Activated CD4-positive, alpha-beta T cell treated with anti-CD3 and anti-CD28 coated beads, Interleukin-2, amount 50 U/mL, for 4 hours (primary cell): ENCODE measurements around the gene RSRC2.
"Not testable (repeated sequence)": the region's sequence is repeated elsewhere in the genome, so short reads cannot be mapped to it uniquely, and the experiment has no call there.

Experiments
- DNase-seq, 2 experiments: peaks; one replicate each; pipeline ENCODE4 v3.0.0-alpha.2; 2020

RSRC2 gene

DNA sequence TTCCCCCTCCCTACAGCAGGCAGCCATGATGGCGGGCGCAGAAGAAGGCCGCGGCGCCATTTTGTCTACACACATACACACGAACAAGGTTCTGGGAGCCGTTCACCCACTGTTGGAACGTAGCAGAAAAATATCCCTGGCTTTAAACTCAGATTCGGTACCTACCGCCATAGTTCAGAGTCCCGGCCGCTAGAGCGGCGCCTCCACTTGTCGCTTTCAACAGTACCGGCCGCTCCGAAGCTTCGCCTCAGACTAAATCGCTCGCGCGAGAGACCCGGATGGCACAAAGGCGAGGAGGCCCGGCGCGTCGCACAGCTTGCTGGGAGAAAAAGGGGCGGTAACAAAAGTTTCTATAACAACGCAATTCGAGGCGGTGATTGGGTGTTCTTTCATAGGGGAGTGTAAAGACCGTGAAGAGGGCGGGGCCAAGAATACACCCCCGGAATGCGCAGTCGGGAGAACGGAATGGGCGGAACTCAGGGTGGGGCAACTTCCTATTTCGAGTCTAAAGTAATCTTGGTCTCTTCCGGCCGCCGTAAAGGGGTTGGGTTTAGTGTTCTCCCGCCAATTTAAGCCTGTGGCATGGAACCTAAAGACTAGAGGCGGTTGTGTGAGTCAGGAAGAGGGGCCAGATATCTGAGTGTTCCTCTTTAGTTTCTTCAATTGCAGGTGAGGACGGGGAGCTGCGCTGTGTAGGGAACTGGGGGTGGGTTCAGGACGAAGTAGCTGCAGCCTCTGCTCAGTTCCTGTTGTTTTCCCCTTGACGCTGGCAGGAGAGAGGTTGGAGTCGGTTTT is at the start of gene RSRC2, which contains the start of gene KNTC1:
Gene RSRC2 (minus strand): TSS at position 254 of the 795 bp plus-strand sequence. CDS start 83 bp downstream, at position 171.
Gene KNTC1 (plus strand): TSS at position 567 of the 795 bp plus-strand sequence. CDS start 2,815 bp downstream, outside the sequence.
- DNase-seq, result peak; percentile 97 to 98

- no peak for DNase-seq
Observed at GRCh38 chr12:122571821-122572220, 45.1 kb upstream of the RSRC2 start.

- not testable (repeated sequence) for DNase-seq
Observed at GRCh38 chr12:122570006-122570405, 43.3 kb upstream of the RSRC2 start.

- DNase-seq, result no peak
Observed at GRCh38 chr12:122569288-122569687, 42.6 kb upstream of the RSRC2 start.

GRCh38 chr12:122566816-122567215 is 40.1 kb upstream of the RSRC2 start:
- not testable (repeated sequence) for DNase-seq

GRCh38 chr12:122563361-122563760 is 36.6 kb upstream of the RSRC2 start:
- DNase-seq, result no peak

- DNase-seq, result no peak
Observed at GRCh38 chr12:122560138-122560537, 33.4 kb upstream of the RSRC2 start.

DNA sequence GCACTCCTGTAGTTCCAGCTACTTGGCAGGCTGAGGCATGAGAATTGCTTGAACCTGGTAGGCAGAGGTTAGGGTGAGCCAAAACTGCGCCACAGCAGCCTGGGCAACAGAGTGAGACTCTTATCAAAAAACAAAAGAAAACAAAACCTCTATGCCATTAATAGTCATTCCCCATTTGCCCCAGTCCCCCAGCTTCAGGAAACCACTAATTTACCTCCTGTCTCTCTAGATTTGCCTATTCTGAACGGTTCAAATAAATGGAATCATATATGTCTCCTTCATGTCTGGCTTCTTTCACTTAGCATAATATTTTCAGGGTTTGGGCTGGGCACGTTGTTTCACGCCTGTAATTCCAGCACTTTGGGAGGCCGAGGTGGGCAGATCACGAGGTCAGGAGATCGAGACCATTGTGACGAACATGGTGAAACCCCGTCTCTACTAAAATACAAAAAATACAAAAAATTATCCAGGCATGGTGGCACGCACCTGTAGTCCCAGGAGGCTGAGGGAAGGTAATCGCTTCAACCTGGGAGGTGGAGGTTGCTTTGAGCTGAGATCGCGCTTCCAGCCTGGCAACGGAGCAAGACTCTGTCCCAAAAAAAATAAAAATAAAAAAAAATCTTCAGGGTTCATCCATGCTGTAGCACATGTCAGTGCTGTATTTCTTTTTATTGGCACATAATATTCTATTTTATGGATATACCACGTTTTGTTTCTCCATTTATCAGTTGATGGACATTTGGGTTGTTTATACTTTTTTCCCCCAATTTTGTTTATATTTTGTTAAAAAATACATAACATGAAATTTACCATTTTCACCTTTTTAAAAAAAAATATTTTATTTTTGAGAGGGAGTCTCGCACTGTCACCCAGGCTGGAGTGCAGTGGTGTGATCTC is 32.3 kb upstream of the RSRC2 start:
- no peak for DNase-seq

- no peak for DNase-seq
Observed at GRCh38 chr12:122547330-122547729, 20.6 kb upstream of the RSRC2 start.

DNA sequence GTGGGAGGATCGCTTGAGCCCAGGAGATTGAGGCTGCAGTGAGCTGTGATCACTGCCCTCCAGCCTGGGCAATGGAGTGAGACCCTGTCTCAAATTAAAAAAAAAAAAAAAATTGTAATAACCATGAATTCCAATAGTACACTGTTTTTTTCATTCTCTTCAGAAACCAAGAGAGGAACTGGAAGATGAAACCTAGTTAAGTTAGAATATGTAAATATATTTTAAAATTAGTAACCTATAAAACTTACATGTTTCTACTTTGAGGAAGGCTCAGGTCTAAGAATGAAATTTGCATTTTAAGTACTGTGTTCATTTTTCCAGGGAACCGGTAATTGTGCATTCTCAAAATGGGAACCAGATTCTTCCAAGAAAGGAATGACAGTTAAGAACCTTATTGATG is 19.1 kb upstream of the RSRC2 start:
- DNase-seq, result no peak

- DNase-seq, result no peak
Observed at GRCh38 chr12:122544537-122544936, 17.8 kb upstream of the RSRC2 start.

DNA sequence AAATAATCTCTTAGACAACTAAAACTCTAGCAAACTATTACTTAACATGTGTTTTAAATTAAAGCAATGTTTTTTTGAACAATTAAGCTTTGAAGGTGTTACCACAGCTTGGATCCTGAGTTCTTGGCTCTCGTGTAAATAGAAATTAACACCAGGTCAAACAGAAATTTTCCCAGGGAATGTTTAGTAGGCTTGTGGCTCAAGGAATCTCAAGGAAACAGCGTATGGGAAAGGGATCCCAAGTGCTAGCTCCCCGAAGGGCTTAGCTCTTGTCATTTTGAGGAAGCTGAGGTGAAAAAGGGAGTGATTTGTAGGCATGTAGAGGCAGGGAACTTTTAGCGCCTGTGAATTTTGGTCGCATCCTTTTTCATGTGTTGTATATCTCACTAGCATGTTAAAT is 11.8 kb upstream of the RSRC2 start:
- DNase-seq, result no peak

- no peak for DNase-seq
Observed at GRCh38 chr12:122537021-122537420, 10.3 kb upstream of the RSRC2 start.

DNA sequence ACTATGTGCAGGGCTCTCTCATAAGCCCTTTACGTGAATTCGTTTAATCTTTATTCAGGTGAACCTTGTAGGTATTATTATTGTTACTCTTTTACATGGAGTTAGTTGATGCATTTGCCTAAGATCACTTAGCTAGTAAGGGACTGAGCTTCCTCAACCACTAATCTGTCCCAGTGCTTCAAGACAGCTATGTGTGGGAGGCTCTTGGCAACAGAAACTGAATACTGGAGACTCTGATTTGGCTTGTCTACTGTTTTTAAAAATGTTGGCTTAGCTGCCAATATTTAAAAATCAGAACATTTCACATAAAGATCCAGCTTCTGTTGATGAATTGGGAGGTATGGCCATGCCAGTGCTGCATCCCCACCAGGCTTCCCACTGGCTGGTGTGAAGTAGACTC is 7.1 kb upstream of the RSRC2 start:
- no peak for DNase-seq

GRCh38 chr12:122528992-122529391 is 2.3 kb upstream of the RSRC2 start:
- DNase-seq, result no peak

DNA sequence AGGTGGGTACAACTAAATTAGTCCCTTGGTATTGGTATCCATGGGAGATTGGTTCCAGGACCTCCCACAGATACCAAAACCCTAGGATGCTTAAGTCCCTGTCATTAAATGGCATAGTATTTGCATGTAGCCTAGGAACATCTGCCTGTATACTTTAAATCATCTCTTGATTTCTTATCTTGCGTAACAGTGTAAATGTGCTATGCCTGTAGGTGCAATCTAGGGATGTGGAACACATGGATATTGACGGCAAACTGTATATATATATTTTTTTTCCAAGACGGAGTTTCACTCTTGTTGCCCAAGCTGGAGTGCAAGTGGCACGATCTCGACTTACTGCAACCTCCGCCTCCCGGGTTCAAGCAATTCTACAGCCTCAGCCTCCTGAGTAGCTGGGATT is 1.8 kb upstream of the RSRC2 start:
- DNase-seq, result no peak

GRCh38 chr12:122527478-122527944 is 775 bp upstream of the RSRC2 start:
- DNase-seq, result peak in 1 of 2 experiments; percentile 7

DNA sequence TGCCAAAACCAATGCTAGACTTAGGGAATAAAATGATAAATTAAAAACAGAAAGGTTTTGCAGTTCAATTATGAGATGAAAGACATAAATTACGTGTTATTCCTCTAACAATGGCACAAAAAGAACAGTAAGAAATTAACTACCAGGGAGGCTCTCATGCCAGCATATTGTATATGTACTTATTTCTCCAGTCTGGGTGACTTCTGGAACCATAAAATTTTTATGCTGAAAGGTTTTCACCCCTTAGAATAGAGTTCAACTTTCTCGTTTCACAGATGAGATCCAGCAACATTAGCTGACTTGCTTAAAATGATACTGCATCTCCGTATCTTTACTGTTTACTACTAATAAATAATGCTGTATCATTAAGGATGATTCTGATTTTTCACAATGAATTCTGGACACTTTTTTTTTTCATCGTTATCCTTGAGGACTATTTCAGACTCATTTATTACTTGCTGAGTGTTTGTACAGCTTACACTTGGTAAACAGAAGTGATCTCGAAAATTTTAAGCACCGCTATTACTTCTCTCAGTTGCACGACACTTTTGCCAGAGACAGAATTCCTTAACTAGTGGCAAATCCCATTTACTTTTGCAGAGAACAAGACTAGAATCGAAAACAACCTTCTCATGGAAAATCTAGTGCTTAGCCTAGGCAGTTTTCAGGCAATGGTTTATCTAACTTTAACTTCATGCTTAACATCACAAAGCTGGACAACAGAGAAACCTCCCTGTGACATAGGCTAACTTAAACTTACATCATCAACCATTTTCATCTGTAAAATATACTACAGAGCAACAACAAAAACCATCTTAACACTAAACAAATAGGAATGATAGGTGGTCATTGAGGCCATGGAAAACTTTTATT is 2.7 kb downstream of the RSRC2 start:
- DNase-seq, result no peak

DNA sequence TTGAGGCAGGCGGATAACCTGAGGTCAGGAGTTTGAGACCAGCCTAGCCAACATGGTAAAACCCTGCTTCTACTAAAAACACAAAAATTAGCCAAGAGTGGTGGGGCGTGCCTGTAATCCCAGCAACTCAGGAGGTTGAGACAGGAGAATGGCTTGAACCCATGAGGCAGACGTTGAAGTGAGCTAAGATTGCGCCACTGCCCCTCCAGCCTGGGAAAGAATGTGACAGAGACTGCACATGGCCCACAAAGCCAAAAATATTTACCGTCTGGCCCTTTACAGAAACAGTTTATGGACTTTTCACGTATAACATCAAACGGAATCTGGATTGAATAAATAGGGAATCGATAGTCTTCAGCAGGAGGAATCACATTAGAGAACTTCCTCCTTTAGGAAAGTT is 3.5 kb downstream of the RSRC2 start:
- no peak for DNase-seq

DNA sequence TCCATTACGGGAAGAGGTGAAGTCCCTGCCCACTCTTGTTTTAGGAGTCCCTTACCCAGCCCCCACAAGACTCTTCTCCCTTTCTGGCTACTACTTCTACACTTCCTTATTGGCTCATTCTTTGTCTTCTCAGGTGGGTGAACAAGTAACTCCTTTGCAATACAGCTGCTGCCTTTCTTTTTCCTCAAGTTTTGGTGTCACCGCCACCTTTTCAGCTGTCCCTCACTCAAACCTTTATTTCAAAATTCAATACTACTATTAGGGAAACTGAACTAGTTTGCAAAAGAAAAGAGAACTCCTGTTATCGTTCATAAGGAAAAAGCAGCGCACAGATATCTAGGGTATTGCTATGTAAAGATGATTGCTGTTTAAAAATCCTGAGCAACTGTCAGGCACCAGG is 6.1 kb downstream of the RSRC2 start:
- DNase-seq, result no peak

GRCh38 chr12:122519418-122519817 is 7.3 kb downstream of the RSRC2 start:
- DNase-seq, result no peak

DNA sequence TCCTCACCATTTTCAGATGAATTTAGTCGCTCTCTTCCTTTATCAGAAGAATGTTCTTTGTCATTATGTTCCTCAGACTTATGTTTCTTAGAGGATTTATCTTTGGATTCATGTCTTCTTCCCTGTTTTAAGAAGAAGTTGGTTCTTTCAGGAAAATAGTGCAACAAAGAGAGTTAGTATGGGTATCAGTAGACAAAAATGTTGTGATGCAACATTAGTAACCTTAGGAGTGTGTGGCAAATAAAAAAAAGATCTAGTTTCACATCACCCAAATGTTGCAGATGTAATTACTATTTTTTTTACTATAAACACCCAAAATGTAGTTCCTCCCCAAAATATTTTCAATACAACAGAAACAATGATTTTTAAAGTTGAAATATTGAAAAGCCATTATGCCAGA is 7.8 kb downstream of the RSRC2 start:
- no peak for DNase-seq

- DNase-seq, result no peak
Observed at GRCh38 chr12:122517877-122518276, 8.9 kb downstream of the RSRC2 start.
